ENCODE measurements around the gene PIK3AP1. TPM values are rescaled to one million over a fixed set of nuclear protein-coding genes. Genes with fewer than 3 reads are reported as not detected.
A peak's percentile ranks its signal among the peaks of the same experiment; 100 is the strongest.
"Not testable (repeated sequence)": the region's sequence is repeated elsewhere in the genome, so short reads cannot be mapped to it uniquely, and the experiment has no call there.

Gene PIK3AP1
- total and polyA plus RNA-seq, 10 of the 15 experiments (the other 5 are each of a cell fraction or from before 2014, with no cell fraction given), result 26.2 to 306 (median 119) TPM

DNA sequence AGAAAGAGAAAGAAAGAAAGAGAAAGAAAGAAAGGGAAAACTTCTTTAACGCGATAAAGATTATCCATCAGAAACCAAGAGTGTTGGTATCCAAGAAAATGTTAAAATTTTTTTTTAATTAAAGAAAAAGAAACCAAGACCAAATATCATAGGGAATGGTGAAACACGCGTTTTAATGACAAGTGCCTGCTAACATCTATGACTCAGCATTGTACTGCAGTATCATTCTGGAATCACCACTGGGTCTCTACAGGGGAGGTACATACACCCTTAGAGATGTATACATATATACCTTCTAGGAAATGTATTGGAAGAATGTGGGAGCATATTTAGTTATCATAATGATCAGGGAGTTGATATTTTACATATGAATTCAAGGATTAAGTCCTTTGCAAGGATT lies 32.1 kb upstream of the PIK3AP1 start (continued):
- no peak for TF ChIP-seq BCLAF1 (IDR thresholded peaks at IDR 0.05)
- no peak for TF ChIP-seq SMAD5 (IDR thresholded peaks at IDR 0.05; ENCODE audit: low read depth)
- TF ChIP-seq, protein P1, sequence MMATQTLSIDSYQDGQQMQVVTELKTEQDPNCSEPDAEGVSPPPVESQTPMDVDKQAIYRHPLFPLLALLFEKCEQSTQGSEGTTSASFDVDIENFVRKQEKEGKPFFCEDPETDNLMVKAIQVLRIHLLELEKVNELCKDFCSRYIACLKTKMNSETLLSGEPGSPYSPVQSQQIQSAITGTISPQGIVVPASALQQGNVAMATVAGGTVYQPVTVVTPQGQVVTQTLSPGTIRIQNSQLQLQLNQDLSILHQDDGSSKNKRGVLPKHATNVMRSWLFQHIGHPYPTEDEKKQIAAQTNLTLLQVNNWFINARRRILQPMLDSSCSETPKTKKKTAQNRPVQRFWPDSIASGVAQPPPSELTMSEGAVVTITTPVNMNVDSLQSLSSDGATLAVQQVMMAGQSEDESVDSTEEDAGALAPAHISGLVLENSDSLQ (IDR thresholded peaks at IDR 0.05), result no peak
- no peak for TF ChIP-seq MYB (IDR thresholded peaks at IDR 0.05; ENCODE audit: borderline replicate concordance, low read depth, low read length)
- no peak for TF ChIP-seq KAT2A (conservative IDR thresholded peaks at IDR 0.05; ENCODE audit: control insufficient read depth, low read depth, low read length)
- no peak for TF ChIP-seq YY1 (IDR thresholded peaks at IDR 0.05; ENCODE audit: low read depth, low read length)
- TF ChIP-seq YBX1 (IDR thresholded peaks at IDR 0.05), result no peak
- TF ChIP-seq PAX8 (IDR thresholded peaks at IDR 0.05), result no peak

- H3K9me3 ChIP-seq (replicated peaks; ENCODE audit: control insufficient read depth, insufficient read depth, low read length), result not testable (repeated sequence)
- SMC1A ChIA-PET (ENCODE audit: uncharacterized antibody, unreplicated experiment), result interaction anchor here (1.2 kb wide), 1 partner anchor 11 kb away, joined by 3 read pairs; no protein-coding TSS in a partner anchor
- BruUV-seq (replicated peaks), result TSS peak; percentile 43
These were observed 30.0 kb upstream of the PIK3AP1 start for GRCh38 chr10:96750316-96750715.

More at GRCh38 chr10:96750316-96750715, 30.0 kb upstream of the PIK3AP1 start:
- H3K79me2 ChIP-seq (ENCODE audit: control insufficient read depth, insufficient read depth, low read length); ATAC-seq; H3K4me2 ChIP-seq (ENCODE audit: control insufficient read depth, insufficient read depth); H3K27ac ChIP-seq (ENCODE audit: control insufficient read depth, insufficient read depth); intact Hi-C loops (cut with micrococcal nuclease; ENCODE audit: unreplicated experiment); in situ Hi-C loops (cut with MboI); DNase-seq (ENCODE audit: low read depth, low spot score); H3K27me3 ChIP-seq (replicated peaks in 1 of 2; ENCODE audit: control insufficient read depth in 2 of 2, insufficient read depth in 2 of 2, low read length in 1 of 2); H4K20me1 ChIP-seq (ENCODE audit: control insufficient read depth, insufficient read depth); H2AFZ ChIP-seq (ENCODE audit: control insufficient read depth, low read depth, low read length); H3K4me3 ChIP-seq; H3K9ac ChIP-seq (ENCODE audit: control insufficient read depth, insufficient read depth, low read length); FAIRE-seq; H3K36me3 ChIP-seq (ENCODE audit: control insufficient read depth in 2 of 2, insufficient read depth in 2 of 2, low read length in 1 of 2): not testable (repeated sequence)
- 94% methylated on average over 23 of the region's 24 CpGs for WGBS (ENCODE audit: insufficient coverage, insufficient replicate concordance, low lambda C conversion rate, missing lambda C conversion rate)
- H3K4me1 ChIP-seq (ENCODE audit: control insufficient read depth, insufficient read depth, low read length), result peaks cover 19% of the 10 kb centered on the region
- CTCF ChIA-PET, result interaction anchor here (0.6 kb wide), 1 partner anchor 14 kb away, joined by 5 read pairs; no protein-coding TSS in a partner anchor
- RAD21 ChIA-PET (ENCODE audit: unreplicated experiment), result interaction anchor here (2.2 kb wide), 1 partner anchor 13 kb away, joined by 15 read pairs; no protein-coding TSS in a partner anchor
- POLR2A ChIA-PET, result interaction anchor here (0.6 kb wide), 1 partner anchor 78 kb away, joined by 4 read pairs; no protein-coding TSS in a partner anchor

Data from GM12878 (cell line).